GM23338 (cell line): ENCODE results near the gene TRPC6. TPM values are rescaled to one million over a fixed set of nuclear protein-coding genes. Genes with fewer than 3 reads are reported as not detected.

Experiments used
- ATAC-seq: fragments of 200-7000 bp; cut with Tn5 transposase; 3 replicates; pipeline ENCODE4 v1.9.1; 2020
- DNase-seq: peaks from one replicate; pipeline ENCODE4 v3.0.0-alpha.2; 2015; ENCODE audit warnings: low spot score
- H2AFZ ChIP-seq: fragments of 200-600 bp; sonication (generic); 2 replicates; pipeline ENCODE4 v1.8.0; 2016; ENCODE audit warnings: antibody characterized with exemption, mild to moderate bottlenecking, moderate library complexity
- H3F3A ChIP-seq: fragments of 200-600 bp; sonication (generic); replicated peaks from 2 replicates; pipeline ENCODE4 v1.8.0; 2017; ENCODE audit warnings: antibody characterized with exemption, mixed run types, low read depth
- H3K27ac ChIP-seq: fragments of 200-600 bp; sonication (generic); 2 replicates; pipeline ENCODE4 v1.6.1; 2016; ENCODE audit warnings: low read depth
- H3K27me3 ChIP-seq: fragments of 200-600 bp; sonication (generic); 2 replicates; pipeline ENCODE4 v1.8.0; 2016; ENCODE audit warnings: mild to moderate bottlenecking, mixed run types, moderate library complexity; ENCODE audit not compliant: insufficient read depth
- H3K36me3 ChIP-seq: fragments of 200-600 bp; sonication (generic); 2 replicates; pipeline ENCODE4 v1.8.0; 2016; ENCODE audit warnings: mild to moderate bottlenecking; ENCODE audit not compliant: insufficient read depth
- H3K4me1 ChIP-seq: fragments of 200-600 bp; sonication (generic); 2 replicates; pipeline ENCODE4 v1.8.0; 2016; ENCODE audit warnings: mild to moderate bottlenecking, moderate library complexity; ENCODE audit not compliant: insufficient read depth
- H3K4me2 ChIP-seq: fragments of 200-600 bp; sonication (generic); 2 replicates; pipeline ENCODE4 v1.7.1; 2017; ENCODE audit warnings: mixed run types
- H3K4me3 ChIP-seq: fragments of 200-600 bp; sonication (generic); 2 replicates; pipeline ENCODE4 v1.6.1; 2016; ENCODE audit warnings: mixed run types
- H3K79me2 ChIP-seq: fragments of 200-600 bp; sonication (generic); replicated peaks from 2 replicates; pipeline ENCODE4 v1.8.0; 2017; ENCODE audit warnings: mild to moderate bottlenecking; ENCODE audit not compliant: insufficient read depth
- H3K9me2 ChIP-seq: fragments of 200-600 bp; sonication (generic); 2 replicates; pipeline ENCODE4 v1.8.0; 2017; ENCODE audit not compliant: insufficient read depth
- H4K20me1 ChIP-seq: fragments of 200-600 bp; sonication (generic); replicated peaks from 2 replicates; pipeline ENCODE4 v1.8.0; 2017; ENCODE audit warnings: mild to moderate bottlenecking; ENCODE audit not compliant: insufficient read depth
- H3K27ac Mint-ChIP-seq: 2 replicates; pipeline ENCODE4 v1.8.0; 2020; ENCODE audit warnings: inconsistent platforms, mild to moderate bottlenecking, moderate library complexity, mixed read lengths
- H3K27me3 Mint-ChIP-seq: 3 replicates; pipeline ENCODE4 v1.8.0; 2022; ENCODE audit warnings: low read depth, mild to moderate bottlenecking, moderate library complexity, mixed read lengths, inconsistent platforms; ENCODE audit not compliant: insufficient read depth, poor library complexity
- H3K36me3 Mint-ChIP-seq: 3 replicates; pipeline ENCODE4 v1.8.0; 2021; ENCODE audit warnings: low read depth, mild to moderate bottlenecking, inconsistent platforms, moderate library complexity, mixed read lengths
- H3K4me1 Mint-ChIP-seq: 3 replicates; pipeline ENCODE4 v1.8.0; 2020; ENCODE audit warnings: mild to moderate bottlenecking, inconsistent platforms, mixed read lengths
- H3K4me3 Mint-ChIP-seq: 3 replicates; pipeline ENCODE4 v1.8.0; 2021; ENCODE audit warnings: moderate library complexity, mild to moderate bottlenecking, inconsistent platforms, mixed read lengths
- H3K9me3 Mint-ChIP-seq: 3 replicates; pipeline ENCODE4 v1.8.0; 2020; ENCODE audit warnings: moderate library complexity, mild to moderate bottlenecking, inconsistent platforms, mixed read lengths
- CREB1 ChIP-seq: fragments of 250-450 bp; sonication (Bioruptor Pico); IDR thresholded peaks from 2 replicates; pipeline ENCODE4 v1.5.0; 2020; ENCODE audit warnings: low read depth, mild to moderate bottlenecking, moderate library complexity
- CTCF ChIP-seq, 2 experiments: fragments of 200-600 bp in 1 of 2; sonication (generic) in 1 of 2; conservative IDR thresholded peaks; 2 replicates each; pipeline versions ENCODE4 v1.5.1 to v1.6.1; 2016 to 2017; ENCODE audit warnings: antibody characterized with exemption in 2 of 2, low read depth in 2 of 2, mild to moderate bottlenecking in 2 of 2, moderate library complexity in 1 of 2
- ETS1 ChIP-seq: IDR thresholded peaks from 2 replicates; pipeline ENCODE4 v1.6.1; 2016; ENCODE audit warnings: antibody characterized with exemption
- EZH2 ChIP-seq: fragments of 200-600 bp; sonication (generic); IDR thresholded peaks from one replicate; pipeline ENCODE4 v1.8.0; 2017; ENCODE audit warnings: antibody characterized with exemption, mild to moderate bottlenecking, low read depth; ENCODE audit not compliant: unreplicated experiment
- EZH2phosphoT487 ChIP-seq: fragments of 200-600 bp; sonication (generic); IDR thresholded peaks from one replicate; pipeline ENCODE4 v1.8.1; 2018; ENCODE audit warnings: antibody characterized with exemption; ENCODE audit not compliant: unreplicated experiment
- JUNB ChIP-seq: IDR thresholded peaks from one replicate; pipeline ENCODE4 v1.6.1; 2016; ENCODE audit warnings: antibody characterized with exemption; ENCODE audit not compliant: unreplicated experiment
- NANOG ChIP-seq: IDR thresholded peaks from 2 replicates; pipeline ENCODE4 v1.6.1; 2016; ENCODE audit warnings: antibody characterized with exemption, borderline replicate concordance
- POLR2AphosphoS5 ChIP-seq: IDR thresholded peaks from 2 replicates; pipeline ENCODE4 v1.6.1; 2016; ENCODE audit warnings: antibody characterized with exemption, low read depth
- REST ChIP-seq: IDR thresholded peaks from one replicate; pipeline ENCODE4 v1.6.1; 2018; ENCODE audit warnings: antibody characterized with exemption; ENCODE audit not compliant: unreplicated experiment
- STAT1 ChIP-seq: IDR thresholded peaks from one replicate; pipeline ENCODE4 v1.6.1; 2016; ENCODE audit warnings: antibody characterized with exemption; ENCODE audit not compliant: unreplicated experiment
- ZNF114 ChIP-seq: fragments of 250-450 bp; sonication (Bioruptor Pico); IDR thresholded peaks from 2 replicates; pipeline ENCODE4 v1.5.0; 2020; ENCODE audit warnings: mild to moderate bottlenecking, moderate library complexity
- ZNF331 ChIP-seq: fragments of 250-450 bp; sonication (Bioruptor Pico); IDR thresholded peaks from 2 replicates; pipeline ENCODE4 v1.5.0; 2020; ENCODE audit warnings: low read depth, mild to moderate bottlenecking, moderate library complexity
- ZNF462 ChIP-seq: fragments of 250-450 bp; sonication (Bioruptor Pico); IDR thresholded peaks from 2 replicates; pipeline ENCODE4 v1.5.0; 2020; ENCODE audit warnings: mild to moderate bottlenecking, moderate library complexity
- polyA plus RNA-seq: library from polyadenylated mRNA; unstranded; fragments of >200 nt; fragmentation: Nextera tagmentation; extraction: Ambion mirVana; gene quantifications from 2 replicates; pipeline ENCODE4 v1.2.1, GENCODE V29; 2016
- total RNA-seq: library from RNA; depleted of rRNA; stranded (reverse); fragments of >200 nt; shearing (Covaris generic); gene quantifications from 2 replicates; pipeline ENCODE4 v1.2.3, GENCODE V29; 2014

The TRPC6 gene
- total and polyA plus RNA-seq, 2 experiments from 2014 or later, result 0.05 to 4.4 TPM

GRCh38 chr11:101446238-101446637 is 137.6 kb downstream of the TRPC6 start:
- Histone ChIP-seq H3K79me2 (no peaks in the 10 kb centered on the region), H3K4me1 (no peaks in the 10 kb centered on the region), H3K4me3 (no peak overlapping the region), H3F3A (no peaks in the 10 kb centered on the region), H3K27me3 (no peaks in the 10 kb centered on the region), H3K27ac (no peak overlapping the region), H3K4me2 (no peak overlapping the region), H3K9me2 (no peaks in the 10 kb centered on the region), H2AFZ (no peak overlapping the region), H3K36me3 (no peaks in the 10 kb centered on the region), H4K20me1 (no peaks in the 10 kb centered on the region)
- H3K9me3 Mint-ChIP-seq, result no peaks in the 10 kb centered on the region
- DNase-seq (no peak), ATAC-seq (no peak)
- H3K4me3 Mint-ChIP-seq, result no peak overlapping the region
- H3K27ac Mint-ChIP-seq, result no peak overlapping the region
- no peaks in the 10 kb centered on the region for H3K36me3 Mint-ChIP-seq
- no peaks in the 10 kb centered on the region for H3K4me1 Mint-ChIP-seq
- H3K27me3 Mint-ChIP-seq, result no peaks in the 10 kb centered on the region
- TF ChIP-seq ZNF114, result no peak
- no peak for TF ChIP-seq ZNF331 (CRISPR knock-in tag)
- TF ChIP-seq POLR2AphosphoS5, result no peak
- no peak for TF ChIP-seq ETS1
- no peak for TF ChIP-seq REST
- no peak for TF ChIP-seq EZH2
- TF ChIP-seq STAT1, result no peak
- TF ChIP-seq CREB1 (CRISPR knock-in tag), result no peak
- TF ChIP-seq ZNF462 (CRISPR knock-in tag), result no peak
- no peak for TF ChIP-seq EZH2phosphoT487
- TF ChIP-seq NANOG, result no peak
- TF ChIP-seq CTCF (conservative IDR thresholded peaks at IDR 0.05; ENCODE audit: low read depth in 2 of 2), result no peak
- no peak for TF ChIP-seq JUNB
